Chondrocyte (in vitro differentiated cells): ENCODE data around the gene MYO10. TPM values are rescaled to one million over a fixed set of nuclear protein-coding genes. Genes with fewer than 3 reads are reported as not detected.

Experiments used
- DNase-seq: peaks from one replicate; pipeline ENCODE4 v3.0.0; 2021; ENCODE audit warnings: mixed read lengths, low spot score
- H3K27ac Mint-ChIP-seq: one replicate; pipeline ENCODE4 v1.8.0; 2021; ENCODE audit warnings: mild to moderate bottlenecking, moderate library complexity, mixed read lengths; ENCODE audit not compliant: unreplicated experiment
- H3K27me3 Mint-ChIP-seq: 2 replicates; pipeline ENCODE4 v1.8.0; 2021; ENCODE audit warnings: low read depth, mixed read lengths
- H3K36me3 Mint-ChIP-seq: 2 replicates; pipeline ENCODE4 v1.8.0; 2021; ENCODE audit warnings: low read depth, mixed read lengths
- H3K4me1 Mint-ChIP-seq: 2 replicates; pipeline ENCODE4 v1.8.0; 2021; ENCODE audit warnings: low read depth, mild to moderate bottlenecking, mixed read lengths
- H3K4me3 Mint-ChIP-seq: one replicate; pipeline ENCODE4 v1.8.0; 2021; ENCODE audit warnings: mild to moderate bottlenecking, moderate library complexity, mixed read lengths; ENCODE audit not compliant: unreplicated experiment
- H3K9me3 Mint-ChIP-seq: 2 replicates; pipeline ENCODE4 v1.8.0; 2021; ENCODE audit warnings: low read depth, mixed read lengths
- CTCF ChIP-seq: fragments of 200-600 bp; sonication (generic); IDR thresholded peaks from 2 replicates; pipeline ENCODE4 v1.5.0; 2021; ENCODE audit warnings: antibody characterized with exemption, mild to moderate bottlenecking, moderate library complexity
- total RNA-seq: library from RNA; stranded (reverse); gene quantifications from 3 replicates; pipeline ENCODE4 v1.2.1, GENCODE V29; 2021

Gene MYO10
- total RNA-seq, 1 donor from 2014 or later = 51.9 TPM

GRCh38 chr5:16663840-16664239 lies 272.2 kb downstream of the MYO10 start:
- H3K4me3 Mint-ChIP-seq = no peak overlapping the region
- DNase-seq = no peak
- no peaks in the 10 kb centered on the region for H3K9me3 Mint-ChIP-seq
- TF ChIP-seq CTCF = no peak
- no peaks in the 10 kb centered on the region for H3K27me3 Mint-ChIP-seq
- no peak overlapping the region for H3K27ac Mint-ChIP-seq
- H3K4me1 Mint-ChIP-seq = peaks cover 12% of the 10 kb centered on the region
- H3K36me3 Mint-ChIP-seq = peaks cover 21% of the 10 kb centered on the region

- Mint-ChIP-seq H3K36me3 (peaks cover 10% of the 10 kb centered on the region), H3K27ac (no peak overlapping the region), H3K9me3 (peaks cover 4% of the 10 kb centered on the region), H3K27me3 (no peaks in the 10 kb centered on the region), H3K4me3 (no peak overlapping the region), H3K4me1 (peaks cover under 1% of the 10 kb centered on the region)
- DNase-seq = no peak
- TF ChIP-seq CTCF = no peak
Measured at GRCh38 chr5:16661713-16662112, 274.4 kb downstream of the MYO10 start.

GRCh38 chr5:16660982-16661381 lies 275.1 kb downstream of the MYO10 start:
- Mint-ChIP-seq H3K9me3 (peaks cover 4% of the 10 kb centered on the region), H3K4me1 (peaks cover 4% of the 10 kb centered on the region), H3K4me3 (no peak overlapping the region), H3K27ac (no peak overlapping the region), H3K27me3 (no peaks in the 10 kb centered on the region), H3K36me3 (peaks cover 7% of the 10 kb centered on the region)
- TF ChIP-seq CTCF = no peak
- DNase-seq = no peak

GRCh38 chr5:16659536-16659935 lies 276.6 kb downstream of the MYO10 start:
- no peak for TF ChIP-seq CTCF
- Mint-ChIP-seq H3K9me3 (peaks cover 4% of the 10 kb centered on the region), H3K27me3 (no peaks in the 10 kb centered on the region), H3K4me3 (no peak overlapping the region), H3K36me3 (peaks cover 5% of the 10 kb centered on the region), H3K4me1 (peaks cover 4% of the 10 kb centered on the region), H3K27ac (no peak overlapping the region)
- no peak for DNase-seq

- Mint-ChIP-seq H3K27me3 (no peaks in the 10 kb centered on the region), H3K4me3 (no peak overlapping the region), H3K9me3 (peaks cover 4% of the 10 kb centered on the region), H3K4me1 (peaks cover 4% of the 10 kb centered on the region), H3K27ac (no peak overlapping the region), H3K36me3 (no peaks in the 10 kb centered on the region)
- DNase-seq = no peak
- TF ChIP-seq CTCF = no peak
Measured at GRCh38 chr5:16656561-16657191, 279.4 kb downstream of the MYO10 start.
